Sigmoid colon (tissue), 7 donors: ENCODE results near the gene SRRM2. TPM values are rescaled to one million over a fixed set of nuclear protein-coding genes. Genes with fewer than 3 reads are reported as not detected.
A peak's percentile ranks its signal among the peaks of the same experiment; 100 is the strongest.

Experiments used
- DNase-seq: peaks from one replicate; pipeline ENCODE4 v3.0.0-alpha.2; 2019
- H3K27ac ChIP-seq, 4 donors: fragments of 200-600 bp; sonication (generic); one replicate each; pipeline ENCODE4 v1.5.1; 2016 to 2019; ENCODE audit warnings: mild to moderate bottlenecking in 1 of 4
- H3K27me3 ChIP-seq, 3 donors: fragments of 200-600 bp; sonication (generic); one replicate each; pipeline ENCODE4 v1.5.1; 2019; ENCODE audit warnings: mild to moderate bottlenecking in 1 of 3
- H3K36me3 ChIP-seq, 4 donors: fragments of 200-600 bp; sonication (generic); one replicate each; pipeline ENCODE4 v1.5.1; 2016 to 2019
- H3K4me1 ChIP-seq, 4 donors: fragments of 200-600 bp; sonication (generic); one replicate each; pipeline ENCODE4 v1.5.1; 2017 to 2019
- H3K4me3 ChIP-seq, 4 donors: fragments of 200-600 bp; sonication (generic); one replicate each; pipeline ENCODE4 v1.5.1; 2017 to 2019; ENCODE audit warnings: mild to moderate bottlenecking in 2 of 4, moderate library complexity in 1 of 4
- H3K9me3 ChIP-seq, 4 donors: fragments of 200-600 bp in 3 of 4; sonication (generic) in 3 of 4; one replicate each; pipeline versions ENCODE4 v1.5.1 to v1.6.1; 2013 to 2019
- EP300 ChIP-seq, 4 donors: sonication (generic); formaldehyde crosslinking; IDR thresholded peaks; one replicate each; pipeline ENCODE4 v1.6.1; 2017; ENCODE audit warnings: antibody characterized with exemption in 4 of 4
- POLR2A ChIP-seq, 2 donors: fragments of 450-650 bp; IDR thresholded peaks; one replicate each; pipeline ENCODE4 v1.6.1; 2016; ENCODE audit warnings: antibody characterized with exemption in 2 of 2, mild to moderate bottlenecking in 2 of 2, moderate library complexity in 2 of 2
- POLR2AphosphoS5 ChIP-seq, 4 donors: sonication (generic); formaldehyde crosslinking; IDR thresholded peaks; one replicate each; pipeline ENCODE4 v1.6.1; 2017; ENCODE audit warnings: antibody characterized with exemption in 4 of 4
- WGBS, 2 donors: extraction: QIAGEN DNeasy Blood & Tissue Kit; methylation state at CpG; one replicate each; pipeline ENCODE4 v1.1.7; 2013; 5-methylcytosine and 5-hydroxymethylcytosine counted together
- intact Hi-C: fragments of 100-400 bp; cut with DNase I; formaldehyde crosslinking; loops from one replicate; pipeline ENCODE4 v1.15.1; 2023
- polyA plus RNA-seq, 3 donors: library from polyadenylated mRNA; stranded (reverse); fragments of 200-250 nt; gene quantifications; one replicate each; pipeline ENCODE4 v1.2.3, GENCODE V29; 2013
- total RNA-seq, 4 donors: library from RNA; depleted of rRNA; stranded (reverse); fragments of >200 nt; gene quantifications; one replicate each; pipeline ENCODE4 v1.1.0, GENCODE V29; 2016
- TF ChIP-seq, protein P1 (sequence below), 4 experiments: fragments of 450-650 bp in 3 of 4; fragments of 200-600 bp in 1 of 4; IDR thresholded peaks; one replicate each; pipeline ENCODE4 v1.5.1; 2016 to 2019; ENCODE audit warnings: antibody characterized with exemption in 4 of 4, mild to moderate bottlenecking in 3 of 4, moderate library complexity in 2 of 4
- donor health status: healthy with polysubstance abuse.
- donor health status: Bipolar disorder and iron deficiency.
- donor health status: healthy.

The SRRM2 gene
- total and polyA plus RNA-seq, 7 donors = 66.1 to 826 (median 198) TPM

DNA sequence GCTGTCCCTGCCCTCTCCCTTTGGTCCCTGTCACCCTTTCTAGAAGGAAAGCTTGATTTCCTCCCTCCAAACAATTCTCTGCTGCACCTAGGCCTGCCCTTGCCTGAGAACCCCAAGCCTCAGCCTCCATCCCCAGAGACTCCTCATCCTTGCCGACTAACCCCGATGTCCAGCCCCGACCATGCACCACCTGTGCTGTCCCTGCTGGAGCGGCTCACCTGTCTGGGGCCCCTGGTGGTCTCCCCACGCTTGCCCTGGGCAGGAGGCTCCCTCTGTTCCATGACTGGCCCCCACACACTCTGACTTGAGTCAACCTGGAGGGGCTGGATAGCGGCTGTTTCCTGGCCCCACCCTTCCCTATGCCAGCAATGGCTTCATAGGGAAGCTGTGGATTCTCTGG is 12.0 kb upstream of the SRRM2 start:
- intact Hi-C loops = no loop called here
- H3K36me3 ChIP-seq = no peaks in the 10 kb centered on the region
- WGBS, 2 donors = 93% methylated on average over 6 of the region's 6 CpGs
- no peak overlapping the region for H3K27ac ChIP-seq
- DNase-seq = no peak
- no peaks in the 10 kb centered on the region for H3K4me1 ChIP-seq
- H3K4me3 ChIP-seq = no peak overlapping the region
- H3K9me3 ChIP-seq = no peaks in the 10 kb centered on the region
- peaks cover 0 to 30% (median 27%) of the 10 kb centered on the region in 3 donors for H3K27me3 ChIP-seq
- TF ChIP-seq POLR2AphosphoS5 (IDR thresholded peaks at IDR 0.05) (no peak), POLR2A (IDR thresholded peaks at IDR 0.05) (no peak), EP300 (IDR thresholded peaks at IDR 0.05) (no peak)
- TF ChIP-seq, protein P1, sequence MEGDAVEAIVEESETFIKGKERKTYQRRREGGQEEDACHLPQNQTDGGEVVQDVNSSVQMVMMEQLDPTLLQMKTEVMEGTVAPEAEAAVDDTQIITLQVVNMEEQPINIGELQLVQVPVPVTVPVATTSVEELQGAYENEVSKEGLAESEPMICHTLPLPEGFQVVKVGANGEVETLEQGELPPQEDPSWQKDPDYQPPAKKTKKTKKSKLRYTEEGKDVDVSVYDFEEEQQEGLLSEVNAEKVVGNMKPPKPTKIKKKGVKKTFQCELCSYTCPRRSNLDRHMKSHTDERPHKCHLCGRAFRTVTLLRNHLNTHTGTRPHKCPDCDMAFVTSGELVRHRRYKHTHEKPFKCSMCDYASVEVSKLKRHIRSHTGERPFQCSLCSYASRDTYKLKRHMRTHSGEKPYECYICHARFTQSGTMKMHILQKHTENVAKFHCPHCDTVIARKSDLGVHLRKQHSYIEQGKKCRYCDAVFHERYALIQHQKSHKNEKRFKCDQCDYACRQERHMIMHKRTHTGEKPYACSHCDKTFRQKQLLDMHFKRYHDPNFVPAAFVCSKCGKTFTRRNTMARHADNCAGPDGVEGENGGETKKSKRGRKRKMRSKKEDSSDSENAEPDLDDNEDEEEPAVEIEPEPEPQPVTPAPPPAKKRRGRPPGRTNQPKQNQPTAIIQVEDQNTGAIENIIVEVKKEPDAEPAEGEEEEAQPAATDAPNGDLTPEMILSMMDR (IDR thresholded peaks at IDR 0.05) = no peak

DNA sequence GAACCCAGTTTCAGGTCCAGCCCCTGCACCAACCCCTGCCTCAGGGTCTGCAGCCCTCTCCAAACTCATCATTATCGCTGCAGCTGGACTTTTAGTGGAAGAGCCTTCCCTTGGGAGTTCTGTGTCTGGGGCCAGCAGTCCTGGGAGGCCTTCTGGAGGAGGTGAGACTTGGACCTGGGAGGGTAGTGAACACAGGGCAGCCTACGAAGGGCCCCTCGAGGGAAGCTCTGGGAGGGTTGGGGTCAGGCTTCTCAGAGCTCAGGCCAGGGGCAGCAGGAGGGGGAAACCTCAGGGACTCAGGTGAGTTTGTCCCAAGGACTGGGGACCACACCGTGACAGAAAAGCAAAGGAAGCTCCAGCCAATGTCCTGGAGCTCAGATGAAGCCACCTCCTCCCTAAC is 11.3 kb upstream of the SRRM2 start:
- no peaks in the 10 kb centered on the region for H3K36me3 ChIP-seq
- no peak overlapping the region for H3K4me3 ChIP-seq
- TF ChIP-seq POLR2AphosphoS5 (IDR thresholded peaks at IDR 0.05) (no peak), EP300 (IDR thresholded peaks at IDR 0.05) (no peak), POLR2A (IDR thresholded peaks at IDR 0.05) (no peak)
- TF ChIP-seq, protein P1 (IDR thresholded peaks at IDR 0.05) = no peak
- no peaks in the 10 kb centered on the region for H3K4me1 ChIP-seq
- intact Hi-C loops = no loop called here
- H3K27ac ChIP-seq = no peak overlapping the region
- H3K9me3 ChIP-seq = no peaks in the 10 kb centered on the region
- 84 to 93% methylated on average over 4 of the region's 4 CpGs for WGBS, 2 donors
- peaks cover 0 to 30% (median 27%) of the 10 kb centered on the region in 3 donors for H3K27me3 ChIP-seq
- no peak for DNase-seq

DNA sequence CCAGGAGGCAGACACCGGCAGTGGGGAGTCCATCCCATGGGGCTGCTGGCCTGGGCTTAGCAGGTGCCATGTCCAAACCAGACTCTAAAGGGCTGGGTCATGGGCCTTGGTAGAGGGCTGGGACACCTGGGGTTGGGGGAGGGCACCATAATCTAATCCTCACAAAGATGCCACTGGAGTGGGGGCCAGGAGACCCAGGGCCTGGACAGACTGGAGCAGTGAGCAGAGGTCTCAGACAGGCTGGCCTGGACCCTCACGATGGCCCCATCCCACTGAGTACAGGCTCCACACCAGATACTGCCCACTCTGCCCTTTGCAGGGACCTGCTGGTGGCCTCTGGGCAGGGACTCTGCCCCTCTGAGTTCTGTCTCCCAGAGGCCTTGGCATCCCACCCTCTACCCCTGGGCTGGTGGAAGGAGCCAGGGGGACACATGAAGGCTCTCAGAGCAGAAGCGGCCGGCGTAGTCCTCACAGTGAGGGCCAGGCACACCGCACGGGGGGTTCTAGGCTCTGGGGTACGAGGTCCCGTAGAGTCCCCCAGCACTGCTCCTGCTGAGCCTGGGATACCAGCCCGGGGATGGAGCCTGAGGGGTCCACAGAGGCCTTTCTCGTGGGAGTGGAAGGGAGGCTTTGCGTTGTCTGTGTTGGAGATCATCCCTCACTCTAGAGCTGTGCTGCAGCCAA is 10.0 kb upstream of the SRRM2 start:
- 95% methylated on average over 12 of the region's 12 CpGs for WGBS, 2 donors
- TF ChIP-seq POLR2AphosphoS5 (IDR thresholded peaks at IDR 0.05) (no peak), EP300 (IDR thresholded peaks at IDR 0.05) (no peak), POLR2A (IDR thresholded peaks at IDR 0.05) (no peak)
- TF ChIP-seq, protein P1 (IDR thresholded peaks at IDR 0.05) = no peak
- Histone ChIP-seq H3K9me3 (no peaks in the 10 kb centered on the region), H3K4me3 (no peak overlapping the region), H3K27ac (no peak overlapping the region), H3K27me3 (peaks cover 0 to 28% (median 16%) of the 10 kb centered on the region in 3 donors), H3K36me3 (no peaks in the 10 kb centered on the region), H3K4me1 (no peaks in the 10 kb centered on the region)
- DNase-seq = peak; percentile 53
- intact Hi-C loops = no loop called here

DNA sequence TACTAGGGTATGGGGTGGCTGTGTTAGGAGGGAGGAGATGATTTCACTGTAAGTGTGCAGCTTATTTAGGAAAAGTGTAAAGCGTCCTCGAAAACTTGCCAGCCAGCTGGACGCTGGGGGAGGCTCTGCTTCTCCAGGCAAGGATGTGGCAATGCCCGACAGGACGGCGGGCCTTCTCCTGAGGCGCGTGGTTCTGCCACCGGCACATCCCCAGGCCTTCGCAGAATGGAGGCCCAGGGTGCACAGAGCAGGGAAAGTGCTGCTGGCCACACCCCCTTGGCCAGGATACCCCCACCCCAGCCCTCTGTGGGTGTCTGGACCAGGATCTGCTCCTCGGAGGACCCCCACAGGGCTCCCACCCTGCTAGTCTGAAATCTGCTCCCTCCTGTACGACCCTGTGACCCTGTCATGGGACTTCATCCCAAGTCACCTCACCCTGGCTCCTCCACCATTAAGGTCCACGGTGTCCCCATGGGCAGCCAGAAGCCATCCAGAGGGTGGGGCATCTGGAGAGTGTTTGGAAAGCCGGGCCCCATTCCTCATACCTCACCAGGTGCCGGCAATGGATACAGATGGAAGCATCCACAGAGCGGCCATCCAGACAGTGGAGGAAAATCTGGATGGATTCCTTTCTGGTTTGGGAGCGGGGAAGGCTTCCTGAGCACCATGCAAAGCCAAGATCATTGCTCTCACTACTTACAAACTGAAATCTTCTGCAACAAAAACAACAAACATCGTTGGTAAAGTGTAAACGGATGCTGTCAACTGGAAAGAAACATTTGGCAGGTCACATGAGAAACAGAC is 9.2 kb upstream of the SRRM2 start:
- WGBS, 2 donors = 88 to 89% methylated on average over 19 of the region's 19 CpGs
- no peak overlapping the region for H3K27ac ChIP-seq
- H3K27me3 ChIP-seq = peaks cover 0 to 21% (median 8%) of the 10 kb centered on the region in 3 donors
- H3K4me3 ChIP-seq = no peak overlapping the region
- no peaks in the 10 kb centered on the region for H3K9me3 ChIP-seq
- intact Hi-C loops = no loop called here
- no peaks in the 10 kb centered on the region for H3K36me3 ChIP-seq
- TF ChIP-seq EP300 (IDR thresholded peaks at IDR 0.05) (no peak), POLR2A (IDR thresholded peaks at IDR 0.05) (no peak), POLR2AphosphoS5 (IDR thresholded peaks at IDR 0.05) (no peak)
- TF ChIP-seq, protein P1 (IDR thresholded peaks at IDR 0.05) = no peak
- no peaks in the 10 kb centered on the region for H3K4me1 ChIP-seq
- DNase-seq = no peak
